Thoracic aorta (tissue), 2 donors: ENCODE measurements around the gene SSC5D. TPM values are rescaled to one million over a fixed set of nuclear protein-coding genes. Genes with fewer than 3 reads are reported as not detected.

Experiments
- ATAC-seq: fragments of 150-250 bp; one replicate; pipeline ENCODE4 v1.8.0; 2017; ENCODE audit warnings: low read depth; ENCODE audit not compliant: insufficient number of reproducible peaks, low FRiP score
- DNase-seq: peaks from one replicate; pipeline ENCODE4 v3.0.0-alpha.2; 2020; ENCODE audit warnings: low spot score
- H3K27ac ChIP-seq, 2 donors: fragments of 200-600 bp; sonication (generic); 1 replicate in 1 of 2; 2 replicates in 1 of 2; pipeline ENCODE4 v1.5.1; 2016; ENCODE audit warnings: mild to moderate bottlenecking in 2 of 2, moderate library complexity in 2 of 2
- H3K27me3 ChIP-seq: fragments of 200-600 bp; sonication (generic); replicated peaks from 2 replicates; pipeline ENCODE4 v1.6.0; 2016; ENCODE audit warnings: mild to moderate bottlenecking; ENCODE audit not compliant: insufficient read depth
- H3K36me3 ChIP-seq: fragments of 200-600 bp; sonication (generic); one replicate; pipeline ENCODE4 v1.5.1; 2016
- H3K4me1 ChIP-seq, 2 donors: fragments of 200-600 bp; sonication (generic); 1 replicate in 1 of 2; 2 replicates in 1 of 2; pipeline versions ENCODE4 v1.5.1 to v1.6.0; 2016; ENCODE audit warnings: low read depth in 2 of 2, mild to moderate bottlenecking in 1 of 2; ENCODE audit not compliant: control insufficient read depth in 1 of 2
- H3K4me3 ChIP-seq: fragments of 200-600 bp; sonication (generic); 2 replicates; pipeline ENCODE4 v1.5.1; 2016; ENCODE audit warnings: mild to moderate bottlenecking
- H3K9me3 ChIP-seq: fragments of 200-600 bp; sonication (generic); 2 replicates; pipeline ENCODE4 v1.5.1; 2016
- total RNA-seq, 2 donors: library from RNA; depleted of rRNA; stranded (reverse); fragments of >200 nt; gene quantifications; one replicate each; pipeline versions ENCODE4 v1.1.0 to v1.2.3, GENCODE V29; 2016
- TF ChIP-seq, protein P1 (sequence below): fragments of 200-600 bp; sonication (generic); IDR thresholded peaks from one replicate; pipeline ENCODE4 v1.5.1; 2019; ENCODE audit warnings: antibody characterized with exemption

The SSC5D gene
- total RNA-seq, 2 donors from 2014 or later, result 4.3 to 58.3 TPM

DNA sequence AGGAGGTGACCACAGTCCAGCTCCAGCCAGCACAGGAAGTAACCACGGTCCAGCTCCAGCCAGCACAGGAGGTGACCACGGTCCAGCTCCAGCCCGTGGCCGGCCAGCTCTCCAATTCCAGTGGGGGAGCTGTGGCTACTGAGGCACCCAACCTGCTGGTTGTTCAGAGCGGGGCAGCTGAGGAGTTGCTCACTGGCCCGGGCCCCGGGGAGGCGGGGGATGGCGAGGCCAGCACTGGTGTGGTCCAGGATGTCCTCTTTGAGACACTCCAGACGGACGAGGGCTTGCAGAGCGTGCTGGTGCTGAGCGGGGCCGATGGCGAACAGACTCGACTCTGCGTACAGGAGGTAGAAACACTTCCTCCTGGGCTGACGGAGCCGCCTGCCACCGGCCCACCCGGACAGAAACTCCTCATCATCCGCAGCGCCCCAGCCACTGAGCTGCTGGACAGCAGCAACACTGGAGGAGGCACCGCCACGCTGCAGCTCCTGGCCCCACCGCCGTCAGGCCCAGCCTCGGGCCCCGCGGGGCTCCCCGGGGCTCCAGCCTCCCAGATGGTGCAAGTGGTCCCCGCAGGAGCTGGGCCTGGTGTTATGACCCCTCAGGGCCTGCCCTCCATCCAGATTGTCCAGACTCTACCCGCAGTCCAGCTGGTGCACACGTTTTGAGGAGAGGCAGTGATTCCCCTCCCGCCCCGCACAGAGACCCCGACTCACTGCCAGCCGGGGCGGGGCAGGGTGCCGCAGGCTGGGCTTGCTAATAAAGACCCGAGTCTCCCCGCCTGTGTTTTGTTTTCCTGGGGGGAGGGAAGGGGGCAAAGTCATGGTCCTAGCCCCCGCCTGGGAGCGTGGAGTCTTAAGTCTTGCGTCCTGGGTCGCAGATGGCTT, 4.3 kb upstream of the SSC5D start:
- DNase-seq (no peak), ATAC-seq (no peak)
- Histone ChIP-seq H3K9me3 (no peaks in the 10 kb centered on the region), H3K27ac (peak overlapping the region in 1 of 2 donors; percentile 90), H3K27me3 (no peaks in the 10 kb centered on the region), H3K36me3 (peaks cover 10% of the 10 kb centered on the region), H3K4me1 (peaks cover 31 to 42% of the 10 kb centered on the region in 2 donors), H3K4me3 (peak overlapping the region; percentile 91)
- TF ChIP-seq, protein P1, sequence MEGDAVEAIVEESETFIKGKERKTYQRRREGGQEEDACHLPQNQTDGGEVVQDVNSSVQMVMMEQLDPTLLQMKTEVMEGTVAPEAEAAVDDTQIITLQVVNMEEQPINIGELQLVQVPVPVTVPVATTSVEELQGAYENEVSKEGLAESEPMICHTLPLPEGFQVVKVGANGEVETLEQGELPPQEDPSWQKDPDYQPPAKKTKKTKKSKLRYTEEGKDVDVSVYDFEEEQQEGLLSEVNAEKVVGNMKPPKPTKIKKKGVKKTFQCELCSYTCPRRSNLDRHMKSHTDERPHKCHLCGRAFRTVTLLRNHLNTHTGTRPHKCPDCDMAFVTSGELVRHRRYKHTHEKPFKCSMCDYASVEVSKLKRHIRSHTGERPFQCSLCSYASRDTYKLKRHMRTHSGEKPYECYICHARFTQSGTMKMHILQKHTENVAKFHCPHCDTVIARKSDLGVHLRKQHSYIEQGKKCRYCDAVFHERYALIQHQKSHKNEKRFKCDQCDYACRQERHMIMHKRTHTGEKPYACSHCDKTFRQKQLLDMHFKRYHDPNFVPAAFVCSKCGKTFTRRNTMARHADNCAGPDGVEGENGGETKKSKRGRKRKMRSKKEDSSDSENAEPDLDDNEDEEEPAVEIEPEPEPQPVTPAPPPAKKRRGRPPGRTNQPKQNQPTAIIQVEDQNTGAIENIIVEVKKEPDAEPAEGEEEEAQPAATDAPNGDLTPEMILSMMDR, result no peak

DNA sequence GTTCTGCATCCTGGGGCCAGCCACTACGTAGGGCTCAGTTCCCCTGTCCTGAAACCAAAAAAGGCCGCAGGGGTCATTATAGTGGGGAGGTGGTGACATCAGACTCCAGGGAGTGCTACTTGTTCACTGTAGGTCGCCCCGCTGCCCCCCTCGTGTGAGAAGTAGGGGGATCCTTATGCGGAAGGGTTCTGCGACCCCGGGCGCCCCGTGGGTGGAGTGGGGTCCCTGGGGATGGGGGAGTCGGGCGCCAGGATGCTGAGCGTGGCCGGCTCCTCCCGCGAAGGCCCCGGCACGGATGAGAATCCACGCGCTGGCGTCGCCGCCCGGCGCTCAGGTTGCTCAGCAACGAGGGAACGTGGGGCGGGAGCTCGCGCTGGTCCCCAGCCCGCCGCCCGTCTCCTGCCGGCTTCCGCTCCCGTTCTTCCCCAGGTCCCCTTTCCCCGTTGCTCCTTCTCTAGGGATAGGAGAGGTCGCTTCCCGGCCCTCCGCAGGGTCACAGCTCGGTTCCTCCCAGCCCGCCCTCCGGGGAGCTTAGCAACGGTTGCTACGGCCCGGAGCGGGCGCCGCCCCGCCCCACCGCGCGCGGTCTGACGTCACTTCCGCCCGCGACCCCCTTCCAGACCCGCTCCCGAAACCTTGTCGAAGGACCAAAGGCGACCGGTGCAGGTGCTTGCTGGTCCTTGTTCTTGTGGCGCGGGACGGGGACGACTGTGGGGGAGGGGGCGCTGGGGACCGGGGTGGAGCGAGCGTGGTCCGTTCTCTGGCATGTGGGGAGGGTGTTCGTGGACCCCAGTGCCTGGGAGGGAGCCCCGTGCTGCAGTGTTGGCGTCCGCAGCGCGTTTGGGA, 3.4 kb upstream of the SSC5D start, which contains the start of gene NAT14:
TSS of gene NAT14 (plus strand) at position 596 of the 846 bp plus-strand sequence. CDS start 521 bp downstream, outside the sequence.
- peaks cover 31 to 42% of the 10 kb centered on the region in 2 donors for H3K4me1 ChIP-seq
- H3K4me3 ChIP-seq, result peak within 1 kb of the TSS; percentile 91
- peaks cover 10% of the 10 kb centered on the region for H3K36me3 ChIP-seq
- DNase-seq (no peak), ATAC-seq (no peak)
- H3K27me3 ChIP-seq, result no peaks in the 10 kb centered on the region
- TF ChIP-seq, protein P1, result no peak
- H3K9me3 ChIP-seq, result no peaks in the 10 kb centered on the region
- peak within 1 kb of the TSS; percentile 58 to 90 for H3K27ac ChIP-seq

DNA sequence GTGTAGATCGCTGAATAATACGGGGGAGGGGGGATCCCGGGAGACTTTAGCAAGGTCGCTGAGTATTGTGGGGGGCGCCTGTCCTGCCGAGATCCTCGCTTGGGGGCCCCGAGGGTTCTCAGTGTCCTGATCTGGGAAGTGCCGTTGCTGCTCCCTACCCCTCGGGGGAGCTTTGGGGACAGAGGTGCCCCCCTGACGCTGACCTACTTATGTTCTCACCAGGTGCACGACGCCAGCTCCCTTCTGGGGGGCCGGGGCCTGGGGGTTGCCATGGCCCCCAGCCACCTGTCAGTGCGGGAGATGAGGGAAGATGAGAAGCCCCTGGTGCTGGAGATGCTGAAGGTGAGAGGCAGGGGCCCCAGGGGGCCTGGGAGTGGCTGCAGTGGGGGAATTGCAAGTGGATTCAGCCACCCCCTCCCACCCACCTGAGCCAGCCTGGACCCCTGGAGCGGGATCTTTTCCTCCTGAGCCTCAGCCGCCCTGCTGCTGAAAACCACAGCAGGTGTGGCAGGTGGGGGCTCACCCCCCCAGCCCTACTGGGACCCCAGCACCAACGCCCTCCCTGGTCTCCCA, 2.7 kb upstream of the SSC5D start:
- H3K9me3 ChIP-seq, result no peaks in the 10 kb centered on the region

DNA sequence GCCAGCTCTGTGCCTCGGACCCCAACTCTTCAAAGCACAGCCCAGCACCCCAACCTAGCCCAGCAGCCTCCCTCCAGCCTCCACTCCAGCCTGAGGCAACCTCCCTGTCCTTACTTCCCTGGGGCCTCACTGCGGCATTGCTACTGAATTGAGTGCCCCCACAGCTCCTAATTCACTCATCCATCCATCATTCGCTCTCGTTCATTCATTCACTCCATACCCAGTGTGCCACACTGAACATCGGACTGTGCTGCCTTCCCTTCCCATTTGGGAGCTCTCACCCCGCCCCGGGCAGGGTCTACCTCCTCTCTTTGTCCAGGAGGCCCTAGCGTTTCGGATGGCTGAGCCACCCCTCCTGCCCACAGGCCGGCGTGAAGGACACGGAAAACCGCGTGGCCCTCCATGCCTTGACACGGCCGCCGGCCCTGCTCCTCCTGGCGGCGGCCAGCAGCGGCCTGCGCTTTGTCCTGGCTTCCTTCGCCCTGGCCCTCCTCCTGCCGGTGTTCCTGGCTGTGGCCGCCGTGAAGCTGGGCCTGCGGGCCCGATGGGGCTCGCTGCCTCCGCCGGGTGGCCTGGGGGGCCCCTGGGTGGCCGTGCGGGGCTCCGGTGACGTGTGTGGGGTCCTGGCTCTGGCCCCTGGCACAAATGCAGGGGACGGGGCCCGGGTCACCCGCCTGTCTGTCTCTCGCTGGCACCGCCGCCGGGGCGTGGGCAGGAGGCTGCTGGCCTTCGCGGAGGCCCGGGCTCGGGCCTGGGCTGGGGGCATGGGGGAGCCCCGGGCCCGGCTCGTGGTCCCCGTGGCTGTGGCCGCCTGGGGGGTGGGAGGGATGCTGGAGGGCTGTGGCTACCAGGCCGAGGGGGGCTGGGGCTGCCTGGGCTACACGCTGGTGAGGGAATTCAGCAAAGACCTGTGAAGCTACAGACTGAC, 1.9 kb upstream of the SSC5D start:
- TF ChIP-seq, protein P1, result no peak
- peak overlapping the region; percentile 24 to 90 for H3K27ac ChIP-seq
- no peaks in the 10 kb centered on the region for H3K9me3 ChIP-seq
- DNase-seq (no peak), ATAC-seq (no peak)
- no peaks in the 10 kb centered on the region for H3K27me3 ChIP-seq
- peaks cover 31 to 42% of the 10 kb centered on the region in 2 donors for H3K4me1 ChIP-seq
- no peak overlapping the region for H3K4me3 ChIP-seq
- peaks cover 10% of the 10 kb centered on the region for H3K36me3 ChIP-seq

More for the DNA sequence above, 2.7 kb upstream of the SSC5D start:
- ATAC-seq, result no peak
- TF ChIP-seq, protein P1, result no peak
- Histone ChIP-seq H3K4me1 (peaks cover 31 to 42% of the 10 kb centered on the region in 2 donors), H3K36me3 (peaks cover 10% of the 10 kb centered on the region), H3K27ac (peak overlapping the region; percentile 58 to 90), H3K27me3 (no peaks in the 10 kb centered on the region), H3K4me3 (peak overlapping the region; percentile 91)
- no peak for DNase-seq
